ENCODE results near the gene NELL1.

- TF ChIP-seq CTCF (conservative IDR thresholded peaks at IDR 0.05 in 1 of 2, IDR thresholded peaks at IDR 0.05 in 1 of 2; ENCODE audit: low read depth in 1 of 2, low read length in 2 of 2) (no peak), EZH2 (IDR thresholded peaks at IDR 0.05; ENCODE audit: low read length, missing control alignments) (no peak)
Measured at GRCh38 chr11:20627701-20628100, 41.7 kb upstream of the NELL1 start.
